Hematopoietic multipotent progenitor cell treated with erythropoietin and hydrocortisone succinate and interleukin-3 and kit ligand, for 4 days (in vitro differentiated cells): ENCODE data around the gene TMEM269.

ENCODE experiments used
- DNase-seq: peaks from one replicate; pipeline ENCODE4 v3.0.0-alpha.2; 2015

TMEM269 gene

GRCh38 chr1:42825036-42825851 is 40.5 kb downstream of the TMEM269 start:
- DNase-seq, result peak; percentile 94

GRCh38 chr1:42830631-42831030 is 45.8 kb downstream of the TMEM269 start:
- DNase-seq, result no peak

DNA sequence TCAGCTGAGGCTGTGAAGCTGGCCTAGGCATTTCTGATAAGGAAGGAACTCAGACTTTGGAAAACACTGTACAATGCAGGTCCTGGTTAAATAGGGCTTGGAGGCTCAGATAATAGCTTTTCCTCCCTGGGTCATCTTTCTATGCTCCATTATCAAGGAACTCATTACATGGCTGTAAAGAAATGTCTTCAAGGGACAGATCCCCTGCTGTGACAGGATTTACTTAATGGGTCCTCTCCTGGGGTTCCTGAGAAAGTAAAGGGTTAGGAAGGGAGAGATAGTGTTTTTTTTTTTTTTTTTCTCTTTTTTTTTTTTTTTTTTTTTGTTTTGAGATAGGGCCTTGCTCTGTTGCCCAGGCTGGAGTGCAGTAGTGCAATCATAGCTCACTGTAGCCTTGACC is 46.5 kb downstream of the TMEM269 start:
- DNase-seq, result no peak

GRCh38 chr1:42832641-42833240 is 48.0 kb downstream of the TMEM269 start:
- no peak for DNase-seq

- DNase-seq, result no peak
These were observed 49.2 kb downstream of the TMEM269 start for GRCh38 chr1:42833981-42834380.

DNA sequence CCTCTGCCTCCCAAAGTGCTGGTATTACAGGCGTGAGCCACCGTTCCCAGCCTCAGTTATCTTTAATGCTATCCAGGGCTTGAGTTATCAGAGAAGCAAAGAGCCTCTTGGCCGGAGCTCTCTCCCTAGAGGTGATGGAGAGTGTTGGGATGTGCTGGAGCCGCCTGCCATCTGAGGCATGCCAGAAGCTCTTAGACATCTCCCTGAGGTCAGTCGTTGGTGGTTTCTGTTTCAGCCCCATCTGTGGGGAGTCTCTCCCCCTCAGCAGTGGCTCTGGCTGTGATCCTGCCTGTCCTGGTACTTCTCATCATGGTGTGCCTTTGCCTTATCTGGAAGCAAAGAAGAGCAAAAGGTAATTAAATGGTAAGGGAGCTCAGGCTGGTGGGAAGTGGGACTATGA is 50.0 kb downstream of the TMEM269 start:
- no peak for DNase-seq

DNA sequence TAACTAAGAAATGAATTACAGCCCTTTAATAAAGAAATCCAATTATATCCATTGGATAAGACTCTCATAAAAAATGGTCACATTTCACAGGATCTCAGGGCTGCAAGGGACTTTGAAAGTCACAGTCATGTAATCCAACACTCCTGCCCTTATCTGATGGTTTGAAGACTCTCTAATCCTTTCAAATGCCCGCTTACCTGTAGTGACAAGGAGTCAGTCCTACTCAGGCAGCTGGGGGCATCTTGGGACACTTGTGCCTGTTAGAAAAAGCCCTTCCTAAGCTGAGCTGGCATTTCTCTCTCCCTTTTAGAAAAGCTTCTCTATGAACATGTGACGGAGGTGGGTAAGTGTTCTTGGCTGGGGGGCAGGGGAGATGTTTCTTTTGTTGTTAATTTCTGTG is 50.6 kb downstream of the TMEM269 start:
- DNase-seq, result no peak

DNA sequence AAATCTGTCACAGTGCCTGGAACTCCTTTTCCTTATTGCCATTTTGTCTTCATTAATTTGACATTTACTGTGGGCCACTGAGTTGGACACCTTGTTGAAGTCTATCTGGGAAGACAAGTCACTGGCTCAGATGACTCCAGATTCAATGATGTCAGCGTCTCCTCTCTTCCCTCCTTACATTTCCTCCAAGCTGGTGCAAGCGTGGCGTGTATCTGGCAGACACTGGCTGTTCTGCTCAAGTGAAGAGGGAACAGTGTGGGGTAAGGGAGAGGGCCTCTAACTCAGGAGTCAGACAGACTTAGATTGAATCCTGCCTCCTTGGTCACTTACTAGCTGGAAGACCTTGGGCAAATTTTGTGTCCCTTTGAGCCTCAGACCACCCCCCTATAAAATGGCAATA is 52.9 kb downstream of the TMEM269 start:
- DNase-seq, result no peak

- DNase-seq, result no peak
These were observed 53.8 kb downstream of the TMEM269 start for GRCh38 chr1:42838482-42839190.

GRCh38 chr1:42841010-42841409 is 56.2 kb downstream of the TMEM269 start:
- DNase-seq, result no peak

GRCh38 chr1:42841440-42842147 is 56.8 kb downstream of the TMEM269 start:
- DNase-seq, result no peak

DNA sequence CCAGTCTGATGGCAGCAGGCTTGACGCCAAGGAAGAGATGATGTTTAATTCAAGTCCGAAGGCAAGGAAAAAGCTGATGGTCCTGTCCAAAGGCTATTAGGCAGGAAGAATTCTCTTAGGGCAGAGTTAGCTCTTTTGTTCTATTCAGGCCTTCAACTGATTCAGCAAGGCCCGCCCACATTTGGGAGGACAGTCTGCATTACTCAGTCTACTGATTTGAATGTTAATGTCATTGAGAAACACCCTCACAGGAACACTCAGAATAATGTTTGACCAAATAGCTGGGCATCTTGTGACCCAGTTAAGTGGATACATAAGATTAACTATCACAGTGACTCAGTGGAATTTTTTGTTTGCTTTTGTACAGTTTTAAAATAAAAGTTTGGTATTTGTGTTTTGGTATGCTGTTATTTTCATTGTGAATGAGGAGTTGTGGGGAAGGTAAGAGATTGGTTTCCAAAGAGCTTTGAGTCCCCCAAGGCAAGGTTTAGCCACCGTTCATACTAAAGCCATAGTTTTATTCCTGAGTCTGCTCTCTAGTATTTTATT is 59.9 kb downstream of the TMEM269 start:
- no peak for DNase-seq

DNA sequence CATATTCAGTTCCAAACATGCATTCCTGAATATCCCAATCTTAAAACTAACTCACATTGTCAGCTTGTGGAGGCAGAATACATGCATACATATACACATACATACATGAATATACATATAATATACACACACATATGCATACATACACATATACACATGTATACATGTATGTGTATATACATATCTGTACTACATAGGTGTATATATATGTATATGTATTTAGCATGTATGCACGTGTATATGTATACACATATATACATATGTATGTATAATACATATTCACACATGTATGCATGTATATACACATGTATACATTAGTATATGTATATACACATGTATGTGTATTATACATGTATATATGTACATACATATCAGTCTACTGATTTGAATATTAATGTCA is 60.4 kb downstream of the TMEM269 start:
- DNase-seq, result no peak

DNA sequence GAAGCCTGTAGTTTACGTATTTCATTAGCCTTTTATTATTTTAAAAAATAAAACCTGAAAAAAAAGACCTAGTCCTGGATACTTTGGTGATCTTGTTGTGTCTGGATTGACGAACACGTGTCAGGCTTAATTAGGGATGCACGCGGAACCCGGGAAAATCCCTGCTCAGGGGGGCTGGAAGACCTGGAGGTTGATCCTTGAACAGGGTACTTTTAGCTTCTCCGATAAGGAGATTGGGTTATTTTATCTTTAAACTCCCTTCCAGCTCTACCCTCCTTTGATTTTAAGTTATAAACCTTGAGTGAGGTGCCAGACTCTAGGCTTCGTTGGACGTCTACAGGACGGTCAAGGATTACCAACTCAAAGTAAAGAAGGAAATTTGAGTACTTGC is 61.1 kb downstream of the TMEM269 start:
- no peak for DNase-seq

- DNase-seq, result peak; percentile 99
These were observed 61.7 kb downstream of the TMEM269 start, which contains the start of gene ZNF691 for GRCh38 chr1:42846257-42847110. Gene ZNF691 (plus strand): TSS chr1:42846613. CDS start chr1:42849659, 3,046 bp downstream.

DNA sequence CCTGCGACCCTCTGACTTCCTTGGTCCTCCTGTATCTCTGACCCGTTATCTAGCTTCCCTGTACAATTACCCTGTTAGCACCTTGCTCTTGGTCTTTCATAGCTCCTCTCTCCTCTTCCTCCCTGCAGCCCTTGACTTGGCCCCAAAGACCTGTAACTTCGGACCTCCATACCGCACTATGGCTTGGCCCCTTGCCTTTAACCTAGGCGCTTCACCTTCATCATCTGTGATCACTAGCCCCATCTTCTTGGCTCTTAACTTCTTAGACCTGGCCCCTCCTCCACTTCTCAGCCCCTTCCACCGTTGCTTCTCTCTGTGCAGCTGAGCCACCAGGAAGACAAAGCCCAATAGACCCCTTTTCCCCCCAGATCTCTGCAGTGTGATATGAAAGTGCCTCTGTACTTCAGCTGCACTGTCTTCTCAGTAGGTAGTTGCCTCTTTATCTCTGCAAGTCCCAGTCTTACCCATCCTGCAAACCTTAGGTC is 62.4 kb downstream of the TMEM269 start:
- DNase-seq, result peak; percentile 22

DNA sequence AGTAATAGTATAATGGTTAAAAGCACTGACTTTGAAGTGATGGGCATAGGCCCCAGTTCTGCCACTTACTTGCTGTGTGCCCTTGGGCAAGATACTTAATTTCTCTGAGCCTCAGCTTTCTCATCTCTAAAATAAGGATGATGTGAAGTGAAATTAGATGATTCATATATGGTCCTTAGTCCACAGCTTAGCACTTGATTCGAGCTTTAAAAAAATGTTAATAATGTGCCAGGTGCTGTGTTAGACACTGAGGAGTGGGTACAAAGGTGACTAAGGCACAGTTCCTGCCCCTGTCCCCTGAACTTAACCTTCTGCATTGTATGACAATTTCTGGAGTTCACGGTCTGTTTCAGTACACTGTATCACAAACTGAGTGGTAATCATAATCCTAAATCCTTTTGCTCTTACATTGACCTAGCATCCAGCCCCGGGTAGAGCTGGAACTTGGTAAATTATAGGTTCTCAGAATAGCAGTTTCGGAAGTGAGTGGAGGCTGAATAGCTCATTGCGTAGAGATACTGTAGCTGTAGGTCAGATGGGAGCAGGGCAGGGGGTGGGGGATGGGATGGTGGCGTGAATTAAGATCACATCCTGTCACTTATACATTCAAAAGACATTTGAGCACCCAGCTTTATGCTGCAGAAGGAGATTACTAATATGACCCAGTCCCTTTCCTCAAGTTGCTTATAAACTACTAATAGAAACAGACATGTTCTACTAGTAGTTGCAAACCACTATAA is 63.1 kb downstream of the TMEM269 start:
- DNase-seq, result no peak

GRCh38 chr1:42848823-42849537 is 64.2 kb downstream of the TMEM269 start:
- no peak for DNase-seq

GRCh38 chr1:42849944-42850343 is 65.2 kb downstream of the TMEM269 start:
- DNase-seq, result no peak
